WTC11 (cell line): ENCODE data around the gene TNFRSF19. TPM values are rescaled to one million over a fixed set of nuclear protein-coding genes. Genes with fewer than 3 reads are reported as not detected.

ENCODE experiments used
- ATAC-seq: fragments of 200-7000 bp; cut with Tn5 transposase; 2 replicates; pipeline ENCODE4 v1.10.0; 2021; ENCODE audit warnings: mild to moderate bottlenecking, moderate library complexity
- CTCF ChIA-PET: fragments of 300-600 bp; sonication (Branson Sonifier 250); formaldehyde crosslinking; loops from one replicate; lab custom pipeline; 2021; ENCODE audit warnings: antibody characterized with exemption; lab: Charles Lee
- POLR2A ChIA-PET: fragments of 350-600 bp; sonication (Branson Sonifier 250); formaldehyde crosslinking; loops from one replicate; lab custom pipeline; 2021; ENCODE audit warnings: antibody characterized with exemption; lab: Charles Lee
- DNase-seq: peaks from one replicate; pipeline ENCODE4 v3.0.0; 2021; ENCODE audit warnings: low spot score
- H3K27ac Mint-ChIP-seq: 2 replicates; pipeline ENCODE4 v1.8.0; 2021; ENCODE audit warnings: mixed read lengths
- H3K27me3 Mint-ChIP-seq: 2 replicates; pipeline ENCODE4 v1.8.0; 2021; ENCODE audit warnings: low read depth, mild to moderate bottlenecking, moderate library complexity, mixed read lengths
- H3K36me3 Mint-ChIP-seq: 2 replicates; pipeline ENCODE4 v1.8.0; 2021; ENCODE audit warnings: mixed read lengths
- H3K4me1 Mint-ChIP-seq: 2 replicates; pipeline ENCODE4 v1.8.0; 2022; ENCODE audit warnings: mixed read lengths
- H3K4me3 Mint-ChIP-seq: 2 replicates; pipeline ENCODE4 v1.8.0; 2021; ENCODE audit warnings: mild to moderate bottlenecking, moderate library complexity, mixed read lengths
- H3K9me3 Mint-ChIP-seq: 2 replicates; pipeline ENCODE4 v1.8.0; 2021; ENCODE audit warnings: mixed read lengths
- CBFB ChIP-seq: sonication (generic); formaldehyde crosslinking; IDR thresholded peaks from 2 replicates; pipeline ENCODE4 v1.8.1; 2022; ENCODE audit warnings: mild to moderate bottlenecking, low read depth, missing genetic modification reagents
- ERG ChIP-seq: fragments of 250-450 bp; sonication (Bioruptor Pico); IDR thresholded peaks from 2 replicates; pipeline ENCODE4 v1.8.0; 2021; ENCODE audit warnings: mild to moderate bottlenecking
- IRF1 ChIP-seq: sonication (generic); formaldehyde crosslinking; IDR thresholded peaks from 2 replicates; pipeline ENCODE4 v1.8.0; 2023; ENCODE audit warnings: missing genetic modification reagents
- KAT7 ChIP-seq: sonication (generic); formaldehyde crosslinking; IDR thresholded peaks from 2 replicates; pipeline ENCODE4 v1.8.1; 2023; ENCODE audit warnings: missing genetic modification reagents, mild to moderate bottlenecking, borderline replicate concordance
- NFE2L1 ChIP-seq: sonication (generic); formaldehyde crosslinking; IDR thresholded peaks from 2 replicates; pipeline ENCODE4 v1.8.1; 2023; ENCODE audit warnings: missing genetic modification reagents
- NR3C1 ChIP-seq: sonication (generic); formaldehyde crosslinking; conservative IDR thresholded peaks from 2 replicates; pipeline ENCODE4 v1.8.1; 2023; ENCODE audit warnings: low read depth, mild to moderate bottlenecking, missing genetic modification reagents
- SMAD3 ChIP-seq: sonication (generic); formaldehyde crosslinking; IDR thresholded peaks from 2 replicates; pipeline ENCODE4 v1.8.0; 2022; ENCODE audit warnings: missing genetic modification reagents, mild to moderate bottlenecking, borderline replicate concordance
- TEAD1 ChIP-seq: sonication (generic); formaldehyde crosslinking; IDR thresholded peaks from 2 replicates; pipeline ENCODE4 v1.8.0; 2022; ENCODE audit warnings: mild to moderate bottlenecking, missing genetic modification reagents
- USF2 ChIP-seq: sonication (generic); formaldehyde crosslinking; IDR thresholded peaks from 2 replicates; pipeline ENCODE4 v1.8.1; 2023; ENCODE audit warnings: mild to moderate bottlenecking, missing genetic modification reagents, moderate library complexity
- ZNF263 ChIP-seq: sonication (generic); formaldehyde crosslinking; IDR thresholded peaks from 2 replicates; pipeline ENCODE4 v1.8.1; 2022; ENCODE audit warnings: low read depth, mild to moderate bottlenecking, moderate library complexity, missing genetic modification reagents
- ZNF532 ChIP-seq: fragments of 250-450 bp; sonication (Bioruptor Pico); IDR thresholded peaks from 2 replicates; pipeline ENCODE4 v1.9.0; 2021; ENCODE audit warnings: mild to moderate bottlenecking, borderline replicate concordance
- total RNA-seq: library from RNA; stranded (reverse); gene quantifications from 3 replicates; pipeline ENCODE4 v1.2.3, GENCODE V29; 2021

The TNFRSF19 gene
- total RNA-seq, 1 experiment from 2014 or later, result 0.20 TPM

GRCh38 chr13:23618341-23618740, 48.1 kb downstream of the TNFRSF19 start (continued):
- no peak for TF ChIP-seq IRF1
- TF ChIP-seq ERG (CRISPR knock-in tag), result no peak
- no peak for TF ChIP-seq SMAD3 (CRISPR knock-in tag)

GRCh38 chr13:23619068-23619855, 49.0 kb downstream of the TNFRSF19 start:
- no peak overlapping the region for H3K27ac Mint-ChIP-seq
- peaks cover 16% of the 10 kb centered on the region for H3K4me1 Mint-ChIP-seq
- CTCF ChIA-PET, result no interaction called here
- H3K27me3 Mint-ChIP-seq, result peaks cover 2% of the 10 kb centered on the region; the same call in 1 of the 2 replicates
- POLR2A ChIA-PET, result no interaction called here
- no peaks in the 10 kb centered on the region for H3K36me3 Mint-ChIP-seq
- ATAC-seq, result no peak
- TF ChIP-seq ZNF263 (CRISPR knock-in tag), result no peak
- TF ChIP-seq NR3C1 (CRISPR knock-in tag), result no peak
- no peak for TF ChIP-seq NFE2L1 (CRISPR knock-in tag)
- TF ChIP-seq CBFB (CRISPR knock-in tag), result no peak
- TF ChIP-seq USF2, result no peak
- no peak for TF ChIP-seq KAT7 (CRISPR knock-in tag)
- no peak for TF ChIP-seq ZNF532 (CRISPR knock-in tag)
- TF ChIP-seq TEAD1 (CRISPR knock-in tag), result no peak
- TF ChIP-seq, all 79 proteins: peak for 0
- Mint-ChIP-seq H3K4me3 (no peak overlapping the region), H3K9me3 (peaks cover 3% of the 10 kb centered on the region; the same call in 1 of the 2 replicates)
- DNase-seq, result no peak

- Mint-ChIP-seq H3K9me3 (peaks cover 3% of the 10 kb centered on the region; the same call in 1 of the 2 replicates), H3K27ac (no peak overlapping the region), H3K4me1 (peaks cover 16% of the 10 kb centered on the region), H3K36me3 (no peaks in the 10 kb centered on the region), H3K27me3 (peaks cover 2% of the 10 kb centered on the region; the same call in 1 of the 2 replicates), H3K4me3 (no peak overlapping the region)
- CTCF ChIA-PET, result interaction anchor here (0.5 kb wide), 1 partner anchor 268 kb away, joined by 3 read pairs; no protein-coding TSS in a partner anchor
- POLR2A ChIA-PET, result interaction anchor here (0.6 kb wide), 1 partner anchor 9 kb away, joined by 3 read pairs; no protein-coding TSS in a partner anchor
- TF ChIP-seq IRF1, result no peak
- ATAC-seq (no peak), DNase-seq (no peak)
These were observed 50.0 kb downstream of the TNFRSF19 start for GRCh38 chr13:23620211-23620610.
